GM19238 (cell line): ENCODE data around the gene ESCO1.

Experiments
- DNase-seq: peaks from one replicate; pipeline ENCODE4 v3.0.0; 2011; ENCODE audit warnings: low spot score; ENCODE audit not compliant: insufficient read length

Gene ESCO1

GRCh38 chr18:21489119-21489750 lies 111.3 kb downstream of the ESCO1 start:
- peak; percentile 31 for DNase-seq

GRCh38 chr18:21486905-21487437 lies 113.5 kb downstream of the ESCO1 start:
- DNase-seq, result no peak

GRCh38 chr18:21484851-21485636 lies 115.5 kb downstream of the ESCO1 start:
- DNase-seq, result no peak

- no peak for DNase-seq
Observed at GRCh38 chr18:21483051-21483450, 117.5 kb downstream of the ESCO1 start.

- DNase-seq, result no peak
Observed at GRCh38 chr18:21481739-21482138, 118.8 kb downstream of the ESCO1 start.

- no peak for DNase-seq
Observed at GRCh38 chr18:21479721-21480120, 120.8 kb downstream of the ESCO1 start.
